ENCODE results near the gene KRT17.
"Not testable (repeated sequence)": the region's sequence is repeated elsewhere in the genome, so short reads cannot be mapped to it uniquely, and the experiment has no call there.

Gene KRT17

GRCh38 chr17:41647940-41648410, 23.6 kb upstream of the KRT17 start:
- Histone ChIP-seq H3K4me1 (peaks cover 3 to 46% (median 26%) of the 10 kb centered on the region in 4 donors), H3K27me3 (no peaks in the 10 kb centered on the region), H3K36me3 (no peaks in the 10 kb centered on the region), H3K27ac (peak overlapping the region; percentile 50 to 68), H3K4me3 (peak overlapping the region; percentile 30 to 47), H3K9me3 (no peaks in the 10 kb centered on the region)
- intact Hi-C loops (cut with DNase I; ENCODE audit: low total_unique reads), result loop anchor here (2.0 to 5.0 kb wide), 3 partner anchors 17 to 741 kb away; no protein-coding TSS in a partner anchor
- DNase-seq, result peak; percentile 90 to 92
- peak; percentile 94 to 95 for TF ChIP-seq CTCF (IDR thresholded peaks at IDR 0.05)

GRCh38 chr17:41647038-41647813, 22.9 kb upstream of the KRT17 start:
- no peak for TF ChIP-seq CTCF (IDR thresholded peaks at IDR 0.05)
- no peak for DNase-seq
- Histone ChIP-seq H3K4me1 (peaks cover 3 to 39% (median 26%) of the 10 kb centered on the region in 4 donors), H3K27ac (no peak overlapping the region), H3K9me3 (no peaks in the 10 kb centered on the region), H3K4me3 (no peak overlapping the region), H3K36me3 (no peaks in the 10 kb centered on the region), H3K27me3 (no peaks in the 10 kb centered on the region)
- intact Hi-C loops (cut with DNase I; ENCODE audit: low total_unique reads), result loop anchor here (2.0 to 5.0 kb wide), 3 partner anchors 18 to 740 kb away; no protein-coding TSS in a partner anchor

- H3K27ac ChIP-seq, result no peak overlapping the region
- no peak for TF ChIP-seq CTCF (IDR thresholded peaks at IDR 0.05)
- H3K4me1 ChIP-seq, result peaks cover 0 to 8% (median under 1%) of the 10 kb centered on the region in 4 donors
- no peaks in the 10 kb centered on the region for H3K27me3 ChIP-seq
- intact Hi-C loops (cut with DNase I; ENCODE audit: low total_unique reads), result no loop called here
- no peaks in the 10 kb centered on the region for H3K36me3 ChIP-seq
- no peaks in the 10 kb centered on the region for H3K9me3 ChIP-seq
- no peak for DNase-seq
- H3K4me3 ChIP-seq, result no peak overlapping the region
These were observed 18.1 kb upstream of the KRT17 start for GRCh38 chr17:41642252-41643156.

GRCh38 chr17:41640596-41640995, 16.2 kb upstream of the KRT17 start:
- DNase-seq; H3K27ac ChIP-seq; intact Hi-C loops (cut with DNase I; ENCODE audit: low total_unique reads); H3K9me3 ChIP-seq; H3K4me3 ChIP-seq; H3K4me1 ChIP-seq; H3K36me3 ChIP-seq; H3K27me3 ChIP-seq: not testable (repeated sequence)

- TF ChIP-seq CTCF (IDR thresholded peaks at IDR 0.05), result no peak
- H3K36me3 ChIP-seq, result no peaks in the 10 kb centered on the region
- no peak for DNase-seq
- peaks cover 0 to 16% (median 8%) of the 10 kb centered on the region in 4 donors for H3K4me1 ChIP-seq
- H3K27me3 ChIP-seq, result no peaks in the 10 kb centered on the region
- no peak overlapping the region for H3K4me3 ChIP-seq
- no peaks in the 10 kb centered on the region for H3K9me3 ChIP-seq
- no peak overlapping the region for H3K27ac ChIP-seq
- intact Hi-C loops (cut with DNase I; ENCODE audit: low total_unique reads), result no loop called here
These were observed 15.4 kb upstream of the KRT17 start for GRCh38 chr17:41639492-41640473.
